Neural progenitor cell (in vitro differentiated cells): ENCODE data around the gene RIC1. TPM values are rescaled to one million over a fixed set of nuclear protein-coding genes. Genes with fewer than 3 reads are reported as not detected.

ENCODE experiments used
- DNase-seq: peaks from one replicate; pipeline ENCODE4 v3.0.0-alpha.2; 2016; ENCODE audit warnings: low spot score
- H2AFZ ChIP-seq: fragments of 200-600 bp; sonication (generic); replicated peaks from 2 replicates; pipeline ENCODE4 v1.6.1; 2016; ENCODE audit warnings: antibody characterized with exemption
- H3F3A ChIP-seq: fragments of 200-600 bp; sonication (generic); 2 replicates; pipeline ENCODE4 v1.6.1; 2016; ENCODE audit warnings: antibody characterized with exemption, low read depth
- H3K27ac ChIP-seq: fragments of 200-600 bp; sonication (generic); 2 replicates; pipeline ENCODE4 v1.5.1; 2016; ENCODE audit warnings: mild to moderate bottlenecking
- H3K27me3 ChIP-seq: fragments of 200-600 bp; sonication (generic); 2 replicates; pipeline ENCODE4 v1.6.1; 2016; ENCODE audit warnings: mild to moderate bottlenecking, moderate library complexity
- H3K36me3 ChIP-seq: fragments of 200-600 bp; sonication (generic); 2 replicates; pipeline ENCODE4 v1.5.1; 2016
- H3K4me1 ChIP-seq: fragments of 200-600 bp; sonication (generic); 2 replicates; pipeline ENCODE4 v1.6.1; 2016; ENCODE audit warnings: mixed run types
- H3K4me2 ChIP-seq: fragments of 200-600 bp; sonication (generic); 2 replicates; pipeline ENCODE4 v1.6.1; 2016
- H3K4me3 ChIP-seq: fragments of 200-600 bp; sonication (generic); 2 replicates; pipeline ENCODE4 v1.5.1; 2016
- H3K79me2 ChIP-seq: fragments of 200-600 bp; sonication (generic); 2 replicates; pipeline ENCODE4 v1.6.1; 2016; ENCODE audit warnings: low read depth
- H3K9ac ChIP-seq: fragments of 200-600 bp; sonication (generic); 2 replicates; pipeline ENCODE4 v1.6.1; 2016
- H3K9me3 ChIP-seq: fragments of 200-600 bp; sonication (generic); 2 replicates; pipeline ENCODE4 v1.5.1; 2016; ENCODE audit warnings: low read depth
- H4K20me1 ChIP-seq: fragments of 200-600 bp; sonication (generic); 2 replicates; pipeline ENCODE4 v1.6.1; 2016; ENCODE audit warnings: low read depth
- H3K27ac Mint-ChIP-seq: 3 replicates; pipeline ENCODE4 v1.8.0; 2021; ENCODE audit warnings: mixed read lengths
- H3K27me3 Mint-ChIP-seq: 2 replicates; pipeline ENCODE4 v1.8.0; 2022; ENCODE audit warnings: low read depth, mild to moderate bottlenecking, inconsistent platforms, moderate library complexity, mixed read lengths; ENCODE audit not compliant: insufficient read depth
- H3K36me3 Mint-ChIP-seq: 3 replicates; pipeline ENCODE4 v1.8.0; 2021; ENCODE audit warnings: mixed read lengths
- H3K4me1 Mint-ChIP-seq: 3 replicates; pipeline ENCODE4 v1.8.0; 2021; ENCODE audit warnings: mixed read lengths
- H3K4me3 Mint-ChIP-seq: 3 replicates; pipeline ENCODE4 v1.8.0; 2021; ENCODE audit warnings: mild to moderate bottlenecking, moderate library complexity, mixed read lengths
- H3K9me3 Mint-ChIP-seq: 3 replicates; pipeline ENCODE4 v1.8.0; 2020; ENCODE audit warnings: mixed read lengths
- CTCF ChIP-seq: fragments of 200-600 bp; sonication (generic); IDR thresholded peaks from 2 replicates; pipeline ENCODE4 v1.5.1; 2017; ENCODE audit warnings: antibody characterized with exemption, mild to moderate bottlenecking
- EZH2 ChIP-seq: fragments of 200-600 bp; sonication (generic); IDR thresholded peaks from 2 replicates; pipeline ENCODE4 v1.6.1; 2017; ENCODE audit warnings: antibody characterized with exemption, mild to moderate bottlenecking, moderate library complexity
- EZH2phosphoT487 ChIP-seq: fragments of 200-600 bp; sonication (generic); IDR thresholded peaks from 2 replicates; pipeline ENCODE4 v1.6.1; 2017; ENCODE audit warnings: antibody characterized with exemption
- total RNA-seq: library from RNA; depleted of rRNA; stranded (reverse); fragments of >200 nt; gene quantifications from 2 replicates; pipeline ENCODE4 v1.2.3, GENCODE V29; 2015; ENCODE audit warnings: low replicate concordance

Gene RIC1
- total RNA-seq, 1 donor from 2014 or later: 31.9 TPM

GRCh38 chr9:5811751-5812150 lies 182.8 kb downstream of the RIC1 start:
- no peaks in the 10 kb centered on the region for H3F3A ChIP-seq
- TF ChIP-seq EZH2 (no peak), EZH2phosphoT487 (no peak), CTCF (no peak)
- H3K4me1 Mint-ChIP-seq: no peaks in the 10 kb centered on the region
- peaks cover 6% of the 10 kb centered on the region for H3K36me3 ChIP-seq
- H3K9me3 Mint-ChIP-seq: no peaks in the 10 kb centered on the region
- DNase-seq: no peak
- no peak overlapping the region for H3K27ac Mint-ChIP-seq
- no peaks in the 10 kb centered on the region for H4K20me1 ChIP-seq
- H3K27me3 Mint-ChIP-seq: no peaks in the 10 kb centered on the region
- H3K9ac ChIP-seq: no peak overlapping the region
- peaks cover 2% of the 10 kb centered on the region for H3K36me3 Mint-ChIP-seq
- no peak overlapping the region for H2AFZ ChIP-seq
- H3K4me3 ChIP-seq: no peak overlapping the region
- H3K79me2 ChIP-seq: no peaks in the 10 kb centered on the region
- no peaks in the 10 kb centered on the region for H3K27me3 ChIP-seq
- H3K4me1 ChIP-seq: no peaks in the 10 kb centered on the region
- no peak overlapping the region for H3K27ac ChIP-seq
- H3K4me3 Mint-ChIP-seq: no peak overlapping the region
- no peaks in the 10 kb centered on the region for H3K9me3 ChIP-seq
- no peak overlapping the region for H3K4me2 ChIP-seq

- Mint-ChIP-seq H3K27me3 (no peaks in the 10 kb centered on the region), H3K4me1 (no peaks in the 10 kb centered on the region), H3K9me3 (no peaks in the 10 kb centered on the region), H3K36me3 (peaks cover 5% of the 10 kb centered on the region), H3K4me3 (no peak overlapping the region), H3K27ac (no peak overlapping the region)
- Histone ChIP-seq H3K27ac (no peak overlapping the region), H3F3A (no peaks in the 10 kb centered on the region), H3K4me1 (no peaks in the 10 kb centered on the region), H3K4me2 (no peak overlapping the region), H3K79me2 (no peaks in the 10 kb centered on the region), H3K4me3 (no peak overlapping the region), H3K9me3 (no peaks in the 10 kb centered on the region), H2AFZ (no peak overlapping the region), H4K20me1 (no peaks in the 10 kb centered on the region), H3K27me3 (no peaks in the 10 kb centered on the region), H3K9ac (no peak overlapping the region), H3K36me3 (peaks cover 6% of the 10 kb centered on the region)
- no peak for DNase-seq
- TF ChIP-seq EZH2 (no peak), CTCF (no peak), EZH2phosphoT487 (no peak)
These were observed 184.9 kb downstream of the RIC1 start for GRCh38 chr9:5813824-5814223.

- no peak overlapping the region for H3K4me3 Mint-ChIP-seq
- H3K9ac ChIP-seq: no peak overlapping the region
- H3K4me2 ChIP-seq: no peak overlapping the region
- no peak for DNase-seq
- no peaks in the 10 kb centered on the region for H3K27me3 Mint-ChIP-seq
- no peaks in the 10 kb centered on the region for H3K79me2 ChIP-seq
- no peaks in the 10 kb centered on the region for H3K9me3 ChIP-seq
- no peak overlapping the region for H3K27ac ChIP-seq
- H3K4me3 ChIP-seq: no peak overlapping the region
- H3K9me3 Mint-ChIP-seq: no peaks in the 10 kb centered on the region
- no peak overlapping the region for H3K27ac Mint-ChIP-seq
- H3K4me1 ChIP-seq: no peaks in the 10 kb centered on the region
- no peaks in the 10 kb centered on the region for H3F3A ChIP-seq
- TF ChIP-seq EZH2phosphoT487: no peak
- no peak for TF ChIP-seq EZH2
- no peak for TF ChIP-seq CTCF
- no peak overlapping the region for H2AFZ ChIP-seq
- peaks cover 6% of the 10 kb centered on the region for H3K36me3 ChIP-seq
- H3K4me1 Mint-ChIP-seq: no peaks in the 10 kb centered on the region
- no peaks in the 10 kb centered on the region for H3K27me3 ChIP-seq
- peaks cover 5% of the 10 kb centered on the region for H3K36me3 Mint-ChIP-seq
- no peaks in the 10 kb centered on the region for H4K20me1 ChIP-seq
These were observed 186.6 kb downstream of the RIC1 start for GRCh38 chr9:5815461-5815860.

GRCh38 chr9:5817862-5818261 lies 189.0 kb downstream of the RIC1 start:
- peaks cover 5% of the 10 kb centered on the region for H3K36me3 Mint-ChIP-seq
- Histone ChIP-seq H3F3A (no peaks in the 10 kb centered on the region), H3K27me3 (no peaks in the 10 kb centered on the region), H3K27ac (no peak overlapping the region), H3K9ac (no peak overlapping the region), H3K36me3 (no peaks in the 10 kb centered on the region), H3K9me3 (no peaks in the 10 kb centered on the region), H3K79me2 (no peaks in the 10 kb centered on the region), H3K4me3 (no peak overlapping the region), H3K4me1 (no peaks in the 10 kb centered on the region), H2AFZ (no peak overlapping the region), H4K20me1 (no peaks in the 10 kb centered on the region), H3K4me2 (no peak overlapping the region)
- TF ChIP-seq EZH2phosphoT487: no peak
- TF ChIP-seq EZH2: no peak
- no peak for TF ChIP-seq CTCF
- no peak overlapping the region for H3K27ac Mint-ChIP-seq
- H3K4me3 Mint-ChIP-seq: no peak overlapping the region
- no peaks in the 10 kb centered on the region for H3K9me3 Mint-ChIP-seq
- H3K4me1 Mint-ChIP-seq: no peaks in the 10 kb centered on the region
- DNase-seq: no peak
- no peaks in the 10 kb centered on the region for H3K27me3 Mint-ChIP-seq
